Measurements from ENCODE around the gene TTLL10. TPM values are rescaled to one million over a fixed set of nuclear protein-coding genes. Genes with fewer than 3 reads are reported as not detected.

Gene TTLL10
- total RNA-seq, 1 experiment from 2014 or later: 0.68 TPM

- WGBS (ENCODE audit: extremely low coverage, insufficient read length, low lambda C conversion rate): no CpG with 5 or more reads among the region's 43 CpGs
- peaks cover 15% of the 10 kb centered on the region for H3K27me3 Mint-ChIP-seq (ENCODE audit: low read depth)
Observed at GRCh38 chr1:1130206-1131120, 43.2 kb upstream of the TTLL10 start.

More at GRCh38 chr1:1130206-1131120, 43.2 kb upstream of the TTLL10 start:
- H3K4me1 Mint-ChIP-seq: peaks cover 5 to 7% of the 10 kb centered on the region in 2 experiments; a peak in 3 of 4 replicates
- Histone ChIP-seq H2BK20ac (ENCODE audit: low read depth, low read length, poor library complexity, severe bottlenecking) (no peak overlapping the region), H3K4me2 (ENCODE audit: insufficient read depth, insufficient read length, low read length) (no peak overlapping the region), H3K4ac (ENCODE audit: low read depth, low read length) (no peak overlapping the region), H3K14ac (ENCODE audit: insufficient read depth, low read length) (no peak overlapping the region), H2AK5ac (ENCODE audit: insufficient read length, low read length) (no peak overlapping the region), H2BK120ac (ENCODE audit: low read depth, low read length, poor library complexity, severe bottlenecking) (no peak overlapping the region), H4K91ac (ENCODE audit: insufficient read length, low read depth, low read length) (no peak overlapping the region), H3K56ac (ENCODE audit: insufficient read length, low read depth, low read length) (no peak overlapping the region), H2BK12ac (ENCODE audit: insufficient read length, low read depth, low read length) (no peak overlapping the region), H3K9ac (ENCODE audit: extremely low read depth, insufficient read length, low read length) (no peak overlapping the region), H3K4me1 (ENCODE audit: insufficient read depth, low read length) (no peaks in the 10 kb centered on the region), H4K20me1 (ENCODE audit: control insufficient read depth, insufficient read depth, insufficient read length) (no peaks in the 10 kb centered on the region), H3K27ac (ENCODE audit: insufficient read length, low read depth, low read length) (no peak overlapping the region), H3K9me3 (ENCODE audit: control insufficient read depth, low read depth, low read length) (no peaks in the 10 kb centered on the region), H3K79me1 (ENCODE audit: insufficient read depth, low read depth, low read length, poor library complexity, severe bottlenecking) (no peaks in the 10 kb centered on the region), H3K79me2 (ENCODE audit: insufficient read depth, low read length) (no peaks in the 10 kb centered on the region), H3K23me2 (ENCODE audit: insufficient read length, low read depth, low read length, poor library complexity, severe bottlenecking) (no peaks in the 10 kb centered on the region), H4K5ac (ENCODE audit: insufficient read length, low read depth, low read length) (no peak overlapping the region), H3K18ac (ENCODE audit: insufficient read length, low read depth, low read length) (no peak overlapping the region), H3K27me3 (ENCODE audit: insufficient read depth, low read length) (no peaks in the 10 kb centered on the region), H2AFZ (ENCODE audit: low read length) (no peak overlapping the region), H2BK5ac (ENCODE audit: insufficient read length, low read length) (no peak overlapping the region), H4K8ac (replicated peaks; ENCODE audit: insufficient read length, low read depth, low read length) (no peak overlapping the region), H3T11ph (ENCODE audit: low read length) (no peak overlapping the region), H2BK15ac (ENCODE audit: low read depth, low read length) (no peak overlapping the region), H3K23ac (ENCODE audit: insufficient read length, low read depth, low read length) (no peak overlapping the region)
- TF ChIP-seq CTCF (conservative IDR thresholded peaks at IDR 0.05): no peak
- no peak overlapping the region for H3K4me3 Mint-ChIP-seq
- no peak for DNase-seq
- no peaks in the 10 kb centered on the region; a peak in 2 of 5 replicates for H3K9me3 Mint-ChIP-seq
- H3K36me3 Mint-ChIP-seq (ENCODE audit: insufficient read depth in 1 of 3, low read depth in 3 of 3): no peaks in the 10 kb centered on the region
- H3K27ac Mint-ChIP-seq: peak overlapping the region in 2 of 3 experiments; percentile 28 to 59; a peak in 1 of 7 replicates

Data from H9 (cell line).